SK-N-SH treated with all-trans-retinoic acid at 6 μM for 48 hours (cell line): ENCODE measurements around the gene ELAPOR2.

Source experiments
- ATAC-seq: fragments of 200-7000 bp; cut with Tn5 transposase; 3 replicates; pipeline ENCODE4 v1.9.1; 2020; ENCODE audit warnings: mild to moderate bottlenecking, moderate library complexity
- CSDC2 ChIP-seq: fragments of 250-450 bp; sonication (Bioruptor Pico); IDR thresholded peaks from 2 replicates; pipeline ENCODE4 v1.5.0; 2020; ENCODE audit warnings: mild to moderate bottlenecking, moderate library complexity
- OSR1 ChIP-seq: fragments of 250-450 bp; sonication (Bioruptor Pico); IDR thresholded peaks from 2 replicates; pipeline ENCODE4 v1.8.0; 2022; ENCODE audit warnings: moderate library complexity, mild to moderate bottlenecking, inconsistent platforms
- PATZ1 ChIP-seq: fragments of 250-450 bp; sonication (Bioruptor Pico); IDR thresholded peaks from 2 replicates; pipeline ENCODE4 v1.8.0; 2020; ENCODE audit warnings: mild to moderate bottlenecking, moderate library complexity, borderline replicate concordance
- PPARA ChIP-seq: fragments of 250-450 bp; sonication (Bioruptor Pico); IDR thresholded peaks from 2 replicates; pipeline ENCODE4 v1.5.0; 2020; ENCODE audit warnings: mild to moderate bottlenecking, borderline replicate concordance
- TSHZ2 ChIP-seq: fragments of 250-450 bp; sonication (Bioruptor Pico); IDR thresholded peaks from 2 replicates; pipeline ENCODE4 v1.5.0; 2020; ENCODE audit warnings: mild to moderate bottlenecking, moderate library complexity

The ELAPOR2 gene

GRCh38 chr7:87013136-87013839 lies 46.2 kb downstream of the ELAPOR2 start:
- TF ChIP-seq PPARA (CRISPR knock-in tag) = no peak
- no peak for TF ChIP-seq CSDC2 (CRISPR knock-in tag)
- TF ChIP-seq PATZ1 (CRISPR knock-in tag) = no peak
- TF ChIP-seq OSR1 (CRISPR knock-in tag) = no peak
- TF ChIP-seq TSHZ2 (CRISPR knock-in tag) = no peak
- no peak for ATAC-seq
